Activated T-cell treated with anti-CD3 and anti-CD28 coated beads for 24 hours (primary cell): ENCODE measurements around the gene DCAF7.

Experiments
- DNase-seq: peaks from one replicate; pipeline ENCODE4 v3.0.0-alpha.2; 2020; ENCODE audit warnings: low read depth

Gene DCAF7

DNA sequence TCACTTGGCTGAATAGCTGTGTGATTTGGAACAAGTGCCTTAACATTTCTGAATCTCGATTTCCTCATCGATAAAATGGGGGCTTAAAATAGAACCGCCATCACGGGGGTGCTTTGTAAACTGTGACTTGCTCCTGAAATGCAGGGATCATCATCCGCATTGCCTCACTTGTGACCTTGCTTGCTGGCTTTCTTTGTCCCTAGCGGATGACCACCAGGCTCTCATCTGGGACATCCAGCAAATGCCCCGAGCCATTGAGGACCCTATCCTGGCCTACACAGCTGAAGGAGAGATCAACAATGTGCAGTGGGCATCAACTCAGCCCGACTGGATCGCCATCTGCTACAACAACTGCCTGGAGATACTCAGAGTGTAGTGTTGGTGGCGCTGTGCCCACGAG lies 38.5 kb downstream of the DCAF7 start:
- no peak for DNase-seq

- DNase-seq, result no peak
These were observed 39.4 kb downstream of the DCAF7 start for GRCh38 chr17:63589646-63590045.

DNA sequence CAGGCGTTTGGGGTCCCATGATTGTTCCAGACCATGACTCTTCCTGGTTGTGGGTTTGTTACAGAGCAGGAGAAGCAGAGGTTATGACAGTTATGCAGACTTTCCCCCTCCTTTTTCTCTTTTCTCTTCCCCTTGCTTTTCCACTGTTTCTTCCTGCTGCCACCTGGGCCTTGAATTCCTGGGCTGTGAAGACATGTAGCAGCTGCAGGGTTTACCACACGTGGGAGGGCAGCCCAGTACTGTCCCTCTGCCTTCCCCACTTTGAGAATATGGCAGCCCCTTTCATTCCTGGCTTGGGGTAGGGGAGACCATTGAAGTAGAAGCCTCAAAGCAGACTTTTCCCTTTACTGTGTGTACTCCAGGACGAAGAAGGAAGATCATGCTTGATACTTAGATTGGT lies 42.5 kb downstream of the DCAF7 start:
- DNase-seq, result no peak

- DNase-seq, result no peak
These were observed 44.9 kb downstream of the DCAF7 start for GRCh38 chr17:63595132-63595531.

DNA sequence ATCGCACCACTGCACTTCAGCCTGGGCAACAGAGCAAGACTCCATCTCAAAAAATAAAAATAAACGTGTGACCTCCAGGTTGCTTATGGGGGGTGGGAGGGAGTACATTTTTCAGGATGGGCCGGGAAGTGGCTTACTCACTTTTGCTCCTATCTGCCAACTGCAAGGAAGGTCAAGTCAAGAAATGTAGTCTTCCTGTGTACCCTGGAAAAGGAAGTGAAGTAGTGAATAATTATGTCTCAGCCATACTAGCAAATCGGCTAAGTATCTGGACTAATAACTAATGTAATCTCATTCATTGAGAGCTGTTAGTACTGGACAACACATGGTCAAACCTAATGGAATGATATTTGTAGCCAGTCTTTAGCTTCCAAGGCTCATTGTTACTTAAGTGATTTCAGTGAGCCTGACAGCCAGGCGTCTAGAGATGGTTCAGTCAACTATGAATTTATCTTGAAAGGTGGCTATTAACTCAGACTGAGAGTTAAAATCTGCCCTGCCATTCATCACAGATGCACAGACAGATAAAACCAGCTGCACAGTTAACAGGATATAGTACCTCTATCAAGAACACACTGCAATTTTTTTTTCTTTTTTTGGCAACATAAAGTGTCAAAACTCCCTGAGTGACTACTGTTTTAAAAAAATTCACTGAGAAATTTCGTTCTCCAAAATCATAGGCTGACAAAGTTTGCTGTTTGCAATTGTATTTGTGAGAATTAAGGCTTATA lies 46.7 kb downstream of the DCAF7 start:
- no peak for DNase-seq

DNA sequence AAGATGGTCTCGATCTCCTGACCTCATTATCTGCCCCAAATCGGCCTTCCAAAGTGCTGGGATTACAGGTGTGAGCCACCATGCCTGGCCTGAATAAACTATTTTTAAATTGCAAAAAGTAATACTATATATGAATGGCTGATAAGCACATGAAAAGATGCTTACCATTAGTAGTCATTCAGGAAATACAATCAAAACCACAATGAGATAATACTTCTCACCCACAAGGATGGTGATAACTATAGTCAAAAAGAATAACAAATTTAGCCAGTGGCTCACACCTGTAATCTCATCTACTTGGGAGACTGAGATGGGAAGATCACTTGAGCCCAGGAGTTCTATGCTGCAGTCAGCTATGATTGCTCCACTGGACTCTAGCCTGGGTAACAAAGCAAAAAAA lies 48.0 kb downstream of the DCAF7 start:
- no peak for DNase-seq

DNA sequence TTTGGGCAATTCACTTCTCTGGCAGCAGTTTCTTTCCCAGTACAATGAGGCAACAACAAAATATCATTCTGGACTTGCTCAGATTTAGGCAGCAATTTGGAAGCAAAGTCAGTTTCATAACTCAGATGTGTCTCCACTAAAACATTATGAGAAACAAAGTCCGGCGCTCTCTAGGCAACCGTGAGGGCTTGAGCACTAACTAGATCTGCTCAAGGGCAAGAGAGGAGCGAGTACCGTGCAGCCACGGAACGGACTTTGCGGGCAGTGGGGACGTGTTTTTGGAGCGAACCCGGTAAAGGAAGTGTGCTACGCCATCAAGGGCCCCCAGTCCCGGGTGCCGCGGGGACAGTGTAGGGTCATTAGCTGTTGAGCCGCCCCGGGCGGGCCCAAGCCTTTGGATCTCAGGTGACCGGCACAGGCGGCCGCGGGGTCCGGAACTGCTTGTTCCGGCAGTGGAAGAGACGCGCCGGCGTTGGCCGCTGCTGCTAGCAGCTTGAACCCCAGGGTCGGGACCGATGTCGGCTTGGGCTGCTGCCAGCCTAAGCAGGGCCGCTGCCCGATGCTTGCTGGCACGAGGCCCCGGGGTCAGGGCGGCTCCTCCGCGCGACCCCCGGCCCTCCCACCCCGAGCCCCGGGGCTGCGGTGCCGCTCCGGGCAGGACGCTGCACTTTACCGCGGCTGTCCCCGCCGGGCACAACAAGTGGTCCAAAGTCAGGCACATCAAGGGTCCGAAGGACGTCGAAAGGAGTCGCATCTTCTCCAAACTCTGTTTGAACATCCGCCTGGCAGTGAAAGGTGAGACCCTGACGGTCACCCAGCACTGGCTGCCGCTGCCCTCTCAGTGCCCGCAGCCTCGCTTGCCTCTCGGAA lies 50.5 kb downstream of the DCAF7 start, which contains the start of gene TACO1:
TACO1 (plus strand) TSS at position 327 of the 870 bp plus-strand sequence; CDS start at position 516, 189 bp downstream.
- DNase-seq, result peak; percentile 73

GRCh38 chr17:63601439-63602371 lies 51.4 kb downstream of the DCAF7 start:
- DNase-seq, result no peak

DNA sequence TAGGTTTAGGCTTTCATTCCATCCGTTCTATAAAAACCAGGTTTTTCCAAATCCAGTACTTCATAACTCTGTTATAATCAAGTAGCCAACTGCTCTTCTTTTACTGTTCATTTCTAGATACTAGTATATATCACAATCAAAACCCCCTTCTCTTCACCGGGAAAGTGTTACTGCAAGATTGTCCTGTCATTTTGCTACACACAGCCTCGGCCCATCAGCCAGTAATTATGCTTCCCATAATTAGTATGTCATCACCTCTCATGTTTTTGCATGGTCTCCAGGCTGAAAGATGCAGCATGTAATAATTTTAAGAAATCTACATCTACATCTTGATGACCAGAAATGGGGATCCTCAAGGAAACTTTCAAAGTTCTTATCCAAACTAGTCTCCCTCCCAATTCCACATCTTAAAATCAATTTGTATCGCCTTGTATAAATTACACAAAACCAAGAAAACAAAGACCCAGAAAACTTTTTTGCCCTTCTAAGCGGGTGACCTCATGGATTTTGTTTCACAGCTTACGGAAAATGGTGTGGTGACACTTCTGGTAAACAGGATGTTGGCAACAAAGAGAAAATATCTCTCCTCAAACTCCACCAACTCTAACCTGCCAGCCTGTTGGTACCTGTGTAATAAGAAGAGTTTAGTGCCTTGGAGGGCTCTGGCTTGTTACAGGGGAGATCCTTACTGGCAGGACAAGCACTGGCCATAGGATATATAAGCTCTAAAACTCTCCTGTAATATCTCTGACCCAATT lies 59.7 kb downstream of the DCAF7 start:
- no peak for DNase-seq

DNA sequence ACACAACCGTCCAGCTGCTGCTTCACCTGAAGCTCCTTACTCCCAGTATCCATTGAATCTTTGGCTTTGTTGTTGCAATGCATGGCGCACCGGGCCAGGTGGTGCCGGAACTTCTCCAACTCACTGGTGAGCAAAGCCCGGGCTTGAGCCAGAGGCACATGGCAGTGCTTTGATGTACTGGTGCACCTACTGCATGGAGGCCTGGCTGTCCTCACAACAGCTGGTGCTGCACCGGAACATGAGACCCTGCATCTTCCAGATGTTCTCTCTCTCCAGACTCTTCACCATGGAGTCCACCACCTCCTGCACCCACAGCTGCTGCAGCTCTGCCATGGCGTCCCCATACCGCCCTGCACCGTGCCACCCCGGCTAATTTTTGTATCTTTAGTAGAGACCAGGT lies 60.6 kb downstream of the DCAF7 start:
- DNase-seq, result no peak

DNA sequence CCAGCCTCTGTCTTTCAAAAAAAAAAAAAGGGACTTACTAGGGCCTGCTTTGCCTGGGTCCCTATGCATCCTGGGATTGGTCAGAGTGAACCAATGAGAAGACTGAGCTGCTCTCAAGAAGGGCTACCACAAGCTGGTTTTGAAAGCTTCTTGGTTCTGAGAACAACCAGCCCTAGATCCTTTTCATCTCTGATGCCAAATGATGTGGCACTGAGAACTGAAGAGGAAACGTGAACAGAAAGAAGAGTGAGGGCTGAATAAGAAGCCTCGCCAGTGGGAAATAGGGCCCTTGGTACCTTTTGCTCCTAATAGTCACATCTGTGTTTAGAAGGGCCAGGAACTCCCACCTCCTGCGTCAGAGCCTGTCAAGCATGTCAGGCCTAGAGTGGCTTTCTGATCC lies 61.1 kb downstream of the DCAF7 start:
- DNase-seq, result no peak

GRCh38 chr17:63613663-63614062 lies 63.4 kb downstream of the DCAF7 start:
- no peak for DNase-seq

DNA sequence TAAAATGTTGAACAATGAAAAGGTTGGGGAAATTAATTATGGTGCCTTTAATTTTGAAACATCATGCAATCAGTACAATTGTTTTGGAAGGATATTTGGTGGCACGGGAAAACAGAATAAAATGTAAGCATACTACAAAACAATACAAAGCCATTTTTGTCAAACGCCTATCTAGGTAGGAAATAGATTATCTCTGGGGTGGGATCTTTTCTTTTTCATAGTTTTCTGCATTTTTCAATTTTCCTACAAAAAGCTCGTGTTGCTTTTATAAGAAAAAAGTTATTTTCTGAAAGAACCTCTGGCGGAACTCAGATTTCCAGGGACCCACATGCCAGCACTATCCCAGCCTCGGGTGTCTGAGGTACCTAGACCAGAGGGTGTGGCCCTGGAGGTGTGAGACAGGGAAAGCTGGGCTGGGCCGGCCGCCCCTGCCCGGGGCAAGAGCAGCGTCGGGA lies 71.0 kb downstream of the DCAF7 start:
- no peak for DNase-seq

DNA sequence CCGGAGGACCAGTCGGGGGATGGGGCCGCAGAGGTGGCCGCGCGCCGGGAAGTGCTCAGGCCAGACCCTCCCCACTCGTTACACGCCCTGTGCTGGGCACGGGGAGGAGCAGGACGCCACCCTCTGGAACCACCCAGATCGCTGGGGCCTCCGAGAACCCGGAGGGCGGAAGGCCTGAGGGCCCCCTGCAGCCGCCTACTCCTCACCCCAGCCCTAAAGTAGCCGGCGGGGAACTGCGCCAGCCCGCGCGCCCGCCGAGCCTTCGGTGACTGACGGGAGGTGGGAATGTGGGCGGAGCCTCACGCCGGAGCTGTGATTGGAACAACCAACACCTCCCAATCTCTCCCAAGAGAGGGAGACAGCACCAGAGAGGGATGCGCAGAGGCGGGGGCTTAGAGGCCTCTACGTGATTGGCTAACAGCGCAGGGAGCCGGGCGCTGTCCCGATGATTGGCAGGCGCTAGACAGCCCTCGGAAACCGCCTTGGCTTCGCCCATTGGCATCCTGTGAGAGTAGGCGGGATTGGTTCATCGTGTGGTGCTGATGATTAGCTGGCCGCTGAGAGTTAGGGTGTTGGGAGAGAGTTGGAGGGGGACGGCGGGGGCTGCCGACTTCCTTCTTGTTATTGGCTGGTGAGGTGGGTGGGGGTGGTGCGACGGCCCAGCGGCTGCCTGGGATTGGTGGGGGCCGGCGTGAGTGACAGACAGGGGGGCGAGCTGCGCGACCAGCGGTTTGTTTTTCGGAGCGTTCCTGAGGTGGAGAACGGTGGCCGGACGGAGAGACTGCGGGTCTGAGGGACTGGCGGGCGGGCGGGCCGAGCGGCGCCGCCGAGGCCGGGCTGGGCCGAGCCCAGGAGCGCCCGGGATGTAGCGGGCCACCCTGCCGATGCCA lies 71.7 kb downstream of the DCAF7 start, which contains the start of gene MAP3K3:
MAP3K3 (plus strand) TSS at position 734 of the 890 bp plus-strand sequence. CDS start 343 bp downstream, outside the sequence.
- DNase-seq, result peak; percentile 97

- peak; percentile 37 for DNase-seq
These were observed 72.5 kb downstream of the DCAF7 start for GRCh38 chr17:63622574-63623390.

DNA sequence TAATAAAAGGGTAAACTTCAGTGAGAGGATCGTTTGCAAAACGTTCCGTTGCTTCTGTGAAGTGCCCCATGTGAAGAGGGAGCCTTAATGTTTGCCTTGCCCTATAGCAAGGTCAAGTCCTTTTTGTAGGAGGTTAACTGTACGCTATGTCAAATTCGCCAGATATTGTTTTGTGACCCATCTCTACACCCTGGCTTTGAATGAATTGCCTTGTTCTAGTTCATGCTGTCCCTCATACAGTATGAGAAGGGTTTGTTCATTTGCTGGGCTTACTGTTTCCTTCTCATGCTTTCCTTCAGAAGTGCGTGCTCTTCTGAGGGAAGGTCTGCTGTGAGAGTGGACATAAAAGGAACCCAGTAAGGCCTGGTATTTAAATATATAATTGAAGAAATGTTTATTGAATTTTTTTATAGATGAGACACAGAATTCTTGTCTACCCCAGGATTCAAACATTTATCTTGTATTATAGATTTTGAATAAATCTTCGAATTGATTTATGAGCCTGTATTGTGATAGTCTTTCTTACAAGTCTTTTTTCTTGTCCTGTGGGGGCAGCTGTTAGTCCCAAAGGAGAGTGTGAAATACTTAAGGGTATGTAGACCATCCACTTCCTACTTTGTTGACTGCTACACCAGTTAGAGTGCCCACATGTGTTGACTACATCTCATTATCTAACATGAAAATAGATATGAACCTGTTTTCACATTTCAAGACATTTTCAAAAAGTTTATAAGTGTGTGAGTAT lies 73.7 kb downstream of the DCAF7 start:
- DNase-seq, result no peak

DNA sequence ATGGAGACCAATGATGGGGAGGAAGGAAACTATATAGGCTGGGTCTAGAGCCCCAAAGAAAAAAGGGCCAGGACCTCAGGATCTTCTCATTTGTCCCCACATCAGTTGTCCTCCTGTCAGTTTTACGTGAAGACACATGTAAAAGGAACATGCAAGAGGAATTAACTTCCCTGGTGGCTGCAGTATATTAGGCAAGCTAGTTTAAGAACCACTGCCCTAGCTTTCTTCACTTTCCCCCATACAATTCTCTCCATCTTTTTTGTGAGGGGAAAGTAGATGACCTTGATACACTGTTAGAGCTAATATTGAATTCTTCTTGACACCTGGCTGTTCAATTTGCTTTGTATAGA lies 74.2 kb downstream of the DCAF7 start:
- DNase-seq, result no peak

GRCh38 chr17:63626551-63627180 lies 76.4 kb downstream of the DCAF7 start:
- DNase-seq, result no peak
